CD14-positive monocyte (primary cell): ENCODE data around the gene LRRK2. TPM values are rescaled to one million over a fixed set of nuclear protein-coding genes. Genes with fewer than 3 reads are reported as not detected.

Source experiments
- DNase-seq, 3 donors: peaks; one replicate each; pipeline ENCODE4 v3.0.0-alpha.2; 2011 to 2022
- H2AFZ ChIP-seq: 2 replicates; pipeline ENCODE4 v1.6.0; 2012; ENCODE audit warnings: mild to moderate bottlenecking, low read depth, low read length, inconsistent platforms; ENCODE audit not compliant: insufficient read depth, poor library complexity, severe bottlenecking
- H3K27ac ChIP-seq, 2 donors: 1 replicate in 1 of 2; 2 replicates in 1 of 2; pipeline ENCODE4 v1.5.1; 2012 to 2013; ENCODE audit warnings: low read length in 2 of 2, control low read depth in 1 of 2, inconsistent platforms in 1 of 2, low read depth in 1 of 2, mild to moderate bottlenecking in 1 of 2
- H3K27me3 ChIP-seq, 2 donors: one replicate each; pipeline versions ENCODE4 v1.6.0 to v1.6.1; 2011 to 2013; ENCODE audit warnings: low read length in 2 of 2; ENCODE audit not compliant: control insufficient read depth in 2 of 2, insufficient read depth in 2 of 2
- H3K36me3 ChIP-seq, 2 donors: replicated peaks in 1 of 2; 1 replicate in 1 of 2; 2 replicates in 1 of 2; pipeline versions ENCODE4 v1.5.1 to v1.6.1; 2012 to 2013; ENCODE audit warnings: low read length in 2 of 2, control low read depth in 1 of 2, inconsistent platforms in 1 of 2, mild to moderate bottlenecking in 1 of 2; ENCODE audit not compliant: insufficient read depth in 2 of 2, control insufficient read depth in 1 of 2
- H3K4me1 ChIP-seq, 2 donors: 1 replicate in 1 of 2; 2 replicates in 1 of 2; pipeline versions ENCODE4 v1.5.1 to v1.6.1; 2012 to 2013; ENCODE audit warnings: low read length in 2 of 2, control low read depth in 1 of 2, inconsistent platforms in 1 of 2, mild to moderate bottlenecking in 1 of 2, moderate library complexity in 1 of 2; ENCODE audit not compliant: insufficient read depth in 2 of 2, control insufficient read depth in 1 of 2
- H3K4me2 ChIP-seq: replicated peaks from 2 replicates; pipeline ENCODE3; 2012; ENCODE audit warnings: low read length, moderate library complexity, mild to moderate bottlenecking; ENCODE audit not compliant: poor library complexity, severe bottlenecking; ENCODE audit errors: extremely low read depth
- H3K4me3 ChIP-seq, 3 experiments: fragments of 200-600 bp in 1 of 3; sonication (generic) in 1 of 3; replicated peaks in 1 of 3; 1 replicate in 2 of 3; 2 replicates in 1 of 3; pipeline ENCODE4 v1.5.1; 2011 to 2013; ENCODE audit warnings: low read length in 3 of 3, mild to moderate bottlenecking in 3 of 3, control low read depth in 2 of 3, low read depth in 2 of 3, inconsistent platforms in 1 of 3, moderate library complexity in 1 of 3
- H3K79me2 ChIP-seq: 2 replicates; pipeline ENCODE4 v1.6.0; 2012; ENCODE audit warnings: mild to moderate bottlenecking, control low read depth, inconsistent platforms, low read length, moderate library complexity; ENCODE audit not compliant: insufficient read depth
- H3K9ac ChIP-seq: 2 replicates; pipeline ENCODE4 v1.6.0; 2017; ENCODE audit warnings: low read length, mild to moderate bottlenecking; ENCODE audit not compliant: insufficient read depth, poor library complexity, severe bottlenecking
- H3K9me3 ChIP-seq, 2 donors: replicated peaks in 1 of 2; 1 replicate in 1 of 2; 2 replicates in 1 of 2; pipeline versions ENCODE4 v1.5.1 to v1.6.1; 2012 to 2013; ENCODE audit warnings: low read length in 2 of 2, control low read depth in 1 of 2; ENCODE audit not compliant: control insufficient read depth in 1 of 2, insufficient read depth in 1 of 2
- H4K20me1 ChIP-seq: 2 replicates; pipeline ENCODE4 v1.6.0; 2012; ENCODE audit warnings: mild to moderate bottlenecking, low read length, control low read depth, moderate library complexity; ENCODE audit not compliant: insufficient read depth
- H3K27ac Mint-ChIP-seq, 7 donors: one replicate each; pipeline ENCODE4 v1.8.0; 2020; ENCODE audit warnings: mild to moderate bottlenecking in 7 of 7, mixed read lengths in 7 of 7, moderate library complexity in 6 of 7, inconsistent platforms in 2 of 7
- H3K27me3 Mint-ChIP-seq, 3 donors: one replicate each; pipeline ENCODE4 v1.8.0; 2021 to 2022; ENCODE audit warnings: low read depth in 3 of 3, mild to moderate bottlenecking in 3 of 3, mixed read lengths in 3 of 3, moderate library complexity in 3 of 3, inconsistent platforms in 1 of 3
- H3K36me3 Mint-ChIP-seq, 2 donors: one replicate each; pipeline ENCODE4 v1.8.0; 2020; ENCODE audit warnings: mixed read lengths in 2 of 2, inconsistent platforms in 1 of 2, mild to moderate bottlenecking in 1 of 2
- H3K4me1 Mint-ChIP-seq: one replicate; pipeline ENCODE4 v1.8.0; 2020; ENCODE audit warnings: mild to moderate bottlenecking, mixed read lengths
- H3K4me3 Mint-ChIP-seq, 2 donors: one replicate each; pipeline ENCODE4 v1.8.0; 2020; ENCODE audit warnings: mild to moderate bottlenecking in 2 of 2, mixed read lengths in 2 of 2, moderate library complexity in 1 of 2
- H3K9me3 Mint-ChIP-seq, 7 donors: one replicate each; pipeline ENCODE4 v1.8.0; 2020 to 2022; ENCODE audit warnings: mixed read lengths in 7 of 7, mild to moderate bottlenecking in 6 of 7, moderate library complexity in 6 of 7, inconsistent platforms in 2 of 7
- WGBS: methylation state at CpG from one replicate; pipeline ENCODE4 v1.1.5; 2013; ENCODE audit warnings: missing lambda C conversion rate; ENCODE audit not compliant: insufficient coverage; 5-methylcytosine and 5-hydroxymethylcytosine counted together
- intact Hi-C, 2 donors: fragments of 100-400 bp; cut with micrococcal nuclease; formaldehyde crosslinking; loops; one replicate each; pipeline versions ENCODE4 v1.15.0 to v1.15.1; 2023
- polyA plus RNA-seq, 3 donors: library from polyadenylated mRNA; depleted of rRNA in 1 of 3; unstranded in 2 of 3; stranded (reverse) in 1 of 3; fragments of 300-500 nt in 2 of 3; fragments of >200 nt in 1 of 3; fragmentation: Illumina TruSeq in 2 of 3; gene quantifications; 1 replicate in 2 of 3; 2 replicates in 1 of 3; pipeline ENCODE4 v1.2.3, GENCODE V29; 2012 to 2021
- TF ChIP-seq, protein P1 (sequence below): fragments of 200-600 bp; IDR thresholded peaks from one replicate; pipeline ENCODE4 v1.8.0; 2022; ENCODE audit warnings: antibody characterized with exemption, mild to moderate bottlenecking

The LRRK2 gene
- polyA plus RNA-seq, 3 donors, result 47.7 to 67.2 (median 47.9) TPM

DNA sequence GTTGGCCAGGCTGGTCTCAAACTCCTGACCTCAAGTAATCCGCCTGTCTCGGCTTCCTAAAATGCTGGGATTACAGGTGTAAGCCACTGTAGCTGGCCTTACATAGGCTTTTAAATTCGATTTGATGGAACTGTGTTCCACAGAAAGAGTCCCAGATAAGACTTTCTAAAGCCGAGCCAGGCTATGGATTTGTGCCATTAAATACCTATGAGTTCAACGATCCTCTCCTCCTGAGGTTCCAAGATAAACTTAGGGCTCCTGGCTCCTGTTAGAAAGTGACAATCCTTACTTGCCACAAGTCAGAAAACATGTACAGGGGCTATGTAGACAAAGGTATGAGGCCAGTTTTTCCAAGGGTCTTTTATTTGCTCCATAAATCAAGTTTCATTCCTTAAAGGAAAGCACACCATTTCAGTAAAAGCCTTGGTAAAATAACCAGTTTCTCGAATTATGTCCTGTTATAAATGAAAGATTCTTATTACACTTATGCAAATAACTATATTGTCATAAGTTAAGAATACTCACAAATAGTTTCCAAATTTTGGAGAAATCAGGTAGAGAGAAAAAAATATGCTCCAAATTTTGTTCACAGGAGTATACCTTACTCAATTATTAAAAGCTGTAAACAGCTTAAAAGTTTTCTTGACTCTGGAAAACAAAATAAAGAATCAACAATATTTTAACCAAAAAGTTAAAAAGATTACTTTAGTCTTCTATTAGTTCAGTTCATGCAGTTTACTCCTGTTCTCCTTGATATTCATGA is 36.1 kb upstream of the LRRK2 start:
- Histone ChIP-seq H3K4me3 (no peak overlapping the region), H4K20me1 (no peaks in the 10 kb centered on the region), H3K27ac (no peak overlapping the region), H2AFZ (no peak overlapping the region), H3K79me2 (no peaks in the 10 kb centered on the region), H3K4me1 (peaks cover 15 to 21% of the 10 kb centered on the region in 2 donors), H3K36me3 (no peaks in the 10 kb centered on the region), H3K9ac (no peak overlapping the region), H3K9me3 (peaks cover 5 to 10% of the 10 kb centered on the region in 2 donors), H3K4me2 (no peak overlapping the region), H3K27me3 (no peaks in the 10 kb centered on the region)
- Mint-ChIP-seq H3K27ac (no peak overlapping the region), H3K36me3 (peaks cover 0 to 8% of the 10 kb centered on the region in 2 donors), H3K4me3 (no peak overlapping the region), H3K4me1 (peaks cover 19% of the 10 kb centered on the region), H3K9me3 (peaks cover 0 to 17% (median 7%) of the 10 kb centered on the region in 7 donors), H3K27me3 (peaks cover 0 to 1% (median 0%) of the 10 kb centered on the region in 3 donors)
- 92% methylated on average over 2 of the region's 6 CpGs for WGBS
- intact Hi-C loops, result no loop called here
- TF ChIP-seq, protein P1, sequence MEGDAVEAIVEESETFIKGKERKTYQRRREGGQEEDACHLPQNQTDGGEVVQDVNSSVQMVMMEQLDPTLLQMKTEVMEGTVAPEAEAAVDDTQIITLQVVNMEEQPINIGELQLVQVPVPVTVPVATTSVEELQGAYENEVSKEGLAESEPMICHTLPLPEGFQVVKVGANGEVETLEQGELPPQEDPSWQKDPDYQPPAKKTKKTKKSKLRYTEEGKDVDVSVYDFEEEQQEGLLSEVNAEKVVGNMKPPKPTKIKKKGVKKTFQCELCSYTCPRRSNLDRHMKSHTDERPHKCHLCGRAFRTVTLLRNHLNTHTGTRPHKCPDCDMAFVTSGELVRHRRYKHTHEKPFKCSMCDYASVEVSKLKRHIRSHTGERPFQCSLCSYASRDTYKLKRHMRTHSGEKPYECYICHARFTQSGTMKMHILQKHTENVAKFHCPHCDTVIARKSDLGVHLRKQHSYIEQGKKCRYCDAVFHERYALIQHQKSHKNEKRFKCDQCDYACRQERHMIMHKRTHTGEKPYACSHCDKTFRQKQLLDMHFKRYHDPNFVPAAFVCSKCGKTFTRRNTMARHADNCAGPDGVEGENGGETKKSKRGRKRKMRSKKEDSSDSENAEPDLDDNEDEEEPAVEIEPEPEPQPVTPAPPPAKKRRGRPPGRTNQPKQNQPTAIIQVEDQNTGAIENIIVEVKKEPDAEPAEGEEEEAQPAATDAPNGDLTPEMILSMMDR, result no peak
- no peak for DNase-seq

DNA sequence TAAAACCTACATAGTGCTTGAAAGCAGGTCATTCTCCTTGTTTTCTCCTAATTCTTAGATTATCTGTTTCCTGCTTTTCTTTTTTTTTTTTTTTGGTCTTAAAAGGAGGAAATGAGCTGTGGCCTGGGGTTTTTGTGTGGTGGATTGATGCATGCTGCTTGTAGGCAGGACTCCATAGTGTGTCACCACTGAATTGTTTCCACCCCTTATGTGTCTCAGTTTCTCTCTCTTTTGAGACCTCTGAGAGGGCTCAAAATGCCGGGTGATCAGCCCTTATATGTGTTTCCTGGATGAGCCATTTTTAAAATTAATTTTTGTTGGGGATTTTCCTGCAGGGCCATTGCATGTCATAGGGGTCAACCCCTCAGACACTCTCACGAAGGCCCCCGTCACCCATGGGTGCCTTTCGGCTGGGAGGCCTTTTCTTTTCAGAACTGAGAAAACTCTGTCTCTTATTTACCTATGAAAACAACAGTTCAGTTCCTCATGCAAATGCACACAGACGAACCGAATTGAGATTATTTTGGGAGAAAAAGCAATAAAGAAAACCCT is 32.0 kb upstream of the LRRK2 start:
- H3K36me3 ChIP-seq, result no peaks in the 10 kb centered on the region
- peaks cover 5 to 10% of the 10 kb centered on the region in 2 donors for H3K9me3 ChIP-seq
- intact Hi-C loops, result no loop called here
- peaks cover 49 to 56% of the 10 kb centered on the region in 2 donors for H3K4me1 ChIP-seq
- peaks cover 0 to 4% of the 10 kb centered on the region in 2 donors for H3K36me3 Mint-ChIP-seq
- H3K9me3 Mint-ChIP-seq, result peaks cover 0 to 17% (median 7%) of the 10 kb centered on the region in 7 donors
- peak; percentile 36 to 79 (median 52) for DNase-seq
- no peak overlapping the region for H3K9ac ChIP-seq
- H3K4me1 Mint-ChIP-seq, result peaks cover 44% of the 10 kb centered on the region
- peak overlapping the region; percentile 61 to 85 (median 80) for H3K27ac Mint-ChIP-seq
- H3K27me3 ChIP-seq, result no peaks in the 10 kb centered on the region
- peaks cover 0 to 1% (median 0%) of the 10 kb centered on the region in 3 donors for H3K27me3 Mint-ChIP-seq
- H3K79me2 ChIP-seq, result no peaks in the 10 kb centered on the region
- TF ChIP-seq, protein P1, result no peak
- no peaks in the 10 kb centered on the region for H4K20me1 ChIP-seq
- peak overlapping the region in 1 of 3 experiments; percentile 26 for H3K4me3 ChIP-seq
- no peak overlapping the region for H3K4me3 Mint-ChIP-seq
- WGBS, result no CpG with 5 or more reads among the region's 6 CpGs
- H3K4me2 ChIP-seq, result peak overlapping the region; percentile 28
- no peak overlapping the region for H2AFZ ChIP-seq
- peak overlapping the region; percentile 6 to 86 for H3K27ac ChIP-seq
